GM18907 (cell line): ENCODE data around the gene SAMD15.
"Not testable (repeated sequence)": the region's sequence is repeated elsewhere in the genome, so short reads cannot be mapped to it uniquely, and the experiment has no call there.

Experiments used
- ATAC-seq: cut with Tn5 transposase; IDR thresholded peaks from one replicate; pipeline ENCODE4 v1.9.1; 2021; ENCODE audit warnings: mild to moderate bottlenecking, moderate library complexity; ENCODE audit not compliant: unreplicated experiment

Gene SAMD15

GRCh38 chr14:77375164-77375950 is 1.8 kb upstream of the SAMD15 start:
- ATAC-seq, result no peak

GRCh38 chr14:77375973-77376770 is 1.0 kb upstream of the SAMD15 start:
- ATAC-seq, result peak; percentile 14

DNA sequence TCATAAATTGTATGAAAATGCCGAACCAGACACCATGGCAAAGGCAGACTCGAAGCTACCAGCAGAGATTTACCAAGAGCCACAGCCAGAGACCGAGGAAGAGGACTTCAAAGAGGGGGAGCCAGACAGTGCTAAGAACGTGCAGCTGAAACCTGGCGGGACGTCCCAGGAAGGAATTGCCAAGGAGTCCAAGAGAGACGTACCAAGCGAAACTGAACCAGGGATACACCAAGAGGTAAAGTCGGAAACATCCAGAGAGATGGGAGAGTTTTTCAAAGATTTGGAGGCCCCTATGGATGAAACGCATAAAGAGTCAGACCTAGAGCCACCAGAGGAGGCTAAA is 294 bp downstream of the SAMD15 start:
- ATAC-seq, result no peak

GRCh38 chr14:77378701-77379100 is 1.5 kb downstream of the SAMD15 start:
- ATAC-seq, result no peak

DNA sequence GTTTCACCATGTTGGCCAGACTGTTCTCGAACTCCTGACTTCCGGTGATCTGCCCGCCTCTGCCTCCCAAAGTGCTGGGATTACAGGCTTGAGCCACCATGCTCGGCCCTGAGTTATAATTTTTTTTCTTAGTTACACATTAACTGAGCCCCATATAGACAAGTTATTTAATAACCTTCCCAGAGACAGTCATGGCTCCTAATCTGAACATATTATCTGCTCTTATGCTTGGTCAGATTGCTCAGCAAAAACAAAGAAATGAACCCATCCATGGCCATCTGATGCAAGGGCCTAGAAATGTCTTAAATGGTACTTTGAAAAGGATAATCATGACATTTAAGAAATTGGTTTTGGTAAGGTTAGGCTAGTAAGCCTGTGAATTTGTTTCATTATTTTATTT is 13.0 kb downstream of the SAMD15 start:
- ATAC-seq, result no peak

- ATAC-seq, result no peak
Observed at GRCh38 chr14:77400216-77400615, 23.0 kb downstream of the SAMD15 start.

- ATAC-seq, result no peak
Observed at GRCh38 chr14:77403768-77404167, 26.6 kb downstream of the SAMD15 start.

GRCh38 chr14:77406086-77406485 is 28.9 kb downstream of the SAMD15 start:
- ATAC-seq, result no peak

GRCh38 chr14:77406718-77407117 is 29.5 kb downstream of the SAMD15 start:
- no peak for ATAC-seq

DNA sequence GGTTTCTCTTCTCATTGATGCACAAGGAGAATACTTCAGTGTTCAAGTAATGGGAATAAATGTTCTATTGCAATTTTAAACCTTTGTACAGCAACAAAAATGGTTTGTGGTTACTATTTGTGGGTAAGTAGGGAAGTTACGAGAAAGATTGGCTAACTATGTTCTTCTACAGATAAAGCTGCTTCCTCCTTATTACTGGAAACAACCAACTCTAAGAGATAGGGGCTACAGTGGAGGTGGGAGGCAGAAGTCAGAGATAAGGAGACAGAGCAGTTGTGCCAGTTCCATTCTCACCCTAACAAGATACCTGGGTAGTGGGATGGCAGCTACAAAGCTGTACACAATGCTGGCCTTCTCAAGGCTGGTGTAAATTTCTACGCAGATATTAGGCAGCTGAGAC is 30.0 kb downstream of the SAMD15 start:
- no peak for ATAC-seq

GRCh38 chr14:77409131-77409533 is 32.0 kb downstream of the SAMD15 start:
- ATAC-seq, result no peak

GRCh38 chr14:77415403-77416030 is 38.3 kb downstream of the SAMD15 start:
- ATAC-seq, result not testable (repeated sequence)

DNA sequence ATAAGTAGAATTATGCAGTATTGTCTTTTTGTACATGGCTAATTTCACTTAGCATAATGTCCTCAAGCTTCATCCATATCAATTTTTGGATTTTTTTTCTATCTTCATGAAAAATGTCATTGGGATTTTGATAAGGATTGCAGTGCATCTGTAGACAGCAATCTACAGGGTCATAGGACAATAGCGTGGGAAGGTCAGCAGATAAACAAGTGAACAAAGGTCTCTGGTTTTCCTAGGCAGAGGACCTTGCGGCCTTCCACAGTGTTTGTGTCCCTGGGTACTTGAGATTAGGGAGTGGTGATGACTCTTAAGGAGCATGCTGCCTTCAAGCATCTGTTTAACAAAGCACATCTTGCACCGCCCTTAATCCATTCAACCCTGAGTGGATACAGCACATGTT is 38.9 kb downstream of the SAMD15 start:
- not testable (repeated sequence) for ATAC-seq

- no peak for ATAC-seq
Observed at GRCh38 chr14:77416836-77417235, 39.7 kb downstream of the SAMD15 start.

DNA sequence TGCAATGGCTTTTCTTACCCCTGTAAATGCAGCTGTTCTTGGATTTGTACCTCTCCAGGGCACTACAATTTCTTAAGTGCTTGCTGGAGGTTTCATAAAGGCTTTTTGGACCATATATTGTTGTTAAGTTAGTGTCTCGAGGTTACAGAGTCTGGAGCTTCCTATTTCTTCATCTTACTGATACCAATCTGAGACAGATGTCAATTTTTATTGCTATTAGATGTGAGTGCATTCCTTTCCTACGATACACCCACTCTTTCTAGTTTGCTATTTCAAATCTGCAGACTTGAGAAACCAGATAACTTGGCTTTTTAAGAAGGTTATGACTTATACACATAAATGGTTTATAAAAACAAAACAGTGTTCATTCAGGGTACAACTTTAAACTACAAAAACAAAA is 44.0 kb downstream of the SAMD15 start:
- no peak for ATAC-seq

DNA sequence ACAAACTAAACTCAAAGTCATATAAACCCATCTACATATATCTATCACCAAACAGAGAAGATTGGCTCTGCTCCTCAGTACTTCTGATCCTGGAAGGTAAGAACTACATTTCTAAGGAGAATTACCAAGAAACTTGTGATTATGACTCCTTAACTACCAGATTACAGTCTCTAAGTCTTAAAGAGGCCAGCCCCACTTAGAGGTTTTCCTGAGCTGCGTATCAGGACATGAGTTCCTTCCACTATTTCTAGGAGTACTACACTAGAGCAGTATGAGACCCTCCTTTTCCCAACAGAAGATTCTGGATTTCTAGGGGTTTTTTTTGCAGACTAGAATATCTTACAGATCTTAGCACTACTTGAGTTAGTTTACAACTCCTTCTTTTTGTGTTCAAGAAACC is 46.2 kb downstream of the SAMD15 start, which contains the start of gene NOXRED1:
NOXRED1 (minus strand) TSS at position 101 of the 400 bp plus-strand sequence. CDS start 634 bp downstream, outside the sequence.
- ATAC-seq, result no peak

- no peak for ATAC-seq
Observed at GRCh38 chr14:77424862-77425261, 47.7 kb downstream of the SAMD15 start.

DNA sequence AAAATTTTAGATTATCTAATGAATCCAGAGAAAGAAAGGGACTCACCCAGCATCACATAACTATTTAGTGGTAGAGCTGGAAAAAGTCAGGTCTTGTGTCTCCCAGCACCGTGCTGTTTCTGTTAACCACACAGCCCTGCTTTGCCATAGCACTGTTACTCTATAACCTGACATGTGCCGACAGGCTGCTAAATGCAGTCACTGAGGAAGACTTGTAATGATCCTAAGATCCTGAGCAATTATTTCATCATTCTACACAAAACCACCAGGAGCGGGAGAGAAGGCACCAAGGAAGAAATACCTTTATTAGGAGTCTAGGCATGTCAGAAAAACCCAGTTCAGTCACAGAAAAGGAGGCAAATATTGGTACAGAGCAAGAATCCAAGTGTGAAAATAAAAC is 49.2 kb downstream of the SAMD15 start:
- ATAC-seq, result no peak

DNA sequence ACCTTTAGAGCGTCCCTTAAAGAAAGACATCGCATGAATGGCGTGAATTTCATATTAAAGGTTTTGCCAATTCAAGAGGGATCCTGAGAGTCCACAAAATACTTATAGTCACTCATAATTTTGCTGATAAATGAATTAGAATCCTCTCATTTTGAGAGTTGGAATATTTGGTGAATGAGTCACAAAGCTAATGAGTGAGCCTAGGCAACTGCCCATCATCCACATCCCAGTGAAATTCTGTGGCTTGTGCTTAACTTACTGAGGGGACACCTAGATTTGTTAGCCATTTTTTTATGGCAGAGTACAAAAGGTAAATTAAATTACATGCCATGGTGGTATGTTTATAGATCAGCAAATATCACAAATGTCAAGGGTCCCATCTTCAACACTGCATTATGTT is 58.9 kb downstream of the SAMD15 start:
- ATAC-seq, result no peak

DNA sequence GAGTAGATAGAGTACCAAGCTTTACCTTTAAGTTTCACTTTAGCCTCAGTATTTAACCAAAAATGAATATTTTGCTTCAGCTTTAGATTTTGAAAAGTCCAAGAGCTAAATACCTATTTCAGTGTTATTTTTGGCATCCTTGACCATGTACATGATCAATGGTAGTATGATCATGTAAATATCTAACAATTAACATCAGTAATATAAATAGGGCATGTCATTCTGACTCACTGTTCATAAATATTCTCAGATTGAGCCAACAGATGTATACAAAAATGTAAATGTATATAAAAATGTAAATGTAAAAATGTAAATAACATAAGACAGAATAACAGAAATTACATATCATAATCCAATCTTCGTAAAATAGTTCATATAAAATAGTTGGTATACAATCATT is 61.4 kb downstream of the SAMD15 start:
- ATAC-seq, result no peak

GRCh38 chr14:77439861-77440260 is 62.7 kb downstream of the SAMD15 start:
- no peak for ATAC-seq
